Esophagus squamous epithelium (tissue), 5 donors: ENCODE data around the gene PLEKHG2. TPM values are rescaled to one million over a fixed set of nuclear protein-coding genes. Genes with fewer than 3 reads are reported as not detected.

Source experiments
- DNase-seq: peaks from one replicate; lab custom pipeline; 2025; lab: John Stamatoyannopoulos, UW
- H3K27ac ChIP-seq, 4 donors: fragments of 200-600 bp; sonication (generic); one replicate each; pipeline ENCODE4 v1.5.1; 2016 to 2019; ENCODE audit warnings: mild to moderate bottlenecking in 1 of 4
- H3K27me3 ChIP-seq, 4 donors: fragments of 200-600 bp; sonication (generic); 1 replicate in 3 of 4; 2 replicates in 1 of 4; pipeline versions ENCODE4 v1.5.1 to v1.6.0; 2017 to 2021; ENCODE audit warnings: antibody characterized with exemption in 1 of 4
- H3K36me3 ChIP-seq, 3 donors: fragments of 200-600 bp; sonication (generic); one replicate each; pipeline ENCODE4 v1.5.1; 2016 to 2019
- H3K4me1 ChIP-seq, 3 donors: fragments of 200-600 bp; sonication (generic); one replicate each; pipeline ENCODE4 v1.5.1; 2017 to 2019
- H3K4me3 ChIP-seq, 4 donors: fragments of 200-600 bp; sonication (generic); 1 replicate in 3 of 4; 2 replicates in 1 of 4; pipeline ENCODE4 v1.5.1; 2016 to 2019; ENCODE audit warnings: mild to moderate bottlenecking in 2 of 4, moderate library complexity in 1 of 4
- H3K9me3 ChIP-seq, 3 donors: fragments of 200-600 bp; sonication (generic); one replicate each; pipeline ENCODE4 v1.5.1; 2016 to 2019
- CTCF ChIP-seq, 6 experiments: fragments of 450-650 bp in 4 of 6; fragments of 200-600 bp in 2 of 6; sonication (generic) in 2 of 6; IDR thresholded peaks; one replicate each; pipeline ENCODE4 v1.5.1; 2016 to 2019; ENCODE audit warnings: antibody characterized with exemption in 6 of 6, mild to moderate bottlenecking in 4 of 6, moderate library complexity in 4 of 6
- POLR2A ChIP-seq, 4 donors: fragments of 450-650 bp; IDR thresholded peaks; one replicate each; pipeline ENCODE4 v1.6.1; 2017; ENCODE audit warnings: antibody characterized with exemption in 4 of 4, mild to moderate bottlenecking in 4 of 4, moderate library complexity in 3 of 4
- WGBS, 2 donors: methylation state at CpG; one replicate each; pipeline ENCODE4 v1.1.5; 2018; 5-methylcytosine and 5-hydroxymethylcytosine counted together
- intact Hi-C: fragments of 100-400 bp; cut with DNase I; formaldehyde crosslinking; loops from one replicate; pipeline ENCODE4 v1.15.0; 2022
- total RNA-seq, 4 donors: library from RNA; depleted of rRNA; stranded (reverse); fragments of >200 nt; gene quantifications; one replicate each; pipeline ENCODE4 v1.1.0, GENCODE V29; 2016
- donor health status: DM: yes; HTN: yes; CAD: no.

PLEKHG2 gene
- total RNA-seq, 4 donors from 2014 or later = 4.8 to 9.3 (median 7.6) TPM

- no peak for TF ChIP-seq CTCF (IDR thresholded peaks at IDR 0.05)
- Histone ChIP-seq H3K9me3 (no peaks in the 10 kb centered on the region), H3K27ac (no peak overlapping the region), H3K36me3 (peaks cover 0 to 49% (median 13%) of the 10 kb centered on the region in 3 donors), H3K27me3 (no peaks in the 10 kb centered on the region), H3K4me1 (peaks cover 4 to 29% (median 4%) of the 10 kb centered on the region in 3 donors), H3K4me3 (no peak overlapping the region)
- intact Hi-C loops = no loop called here
- 60 to 88% methylated on average over 3 of the region's 9 CpGs for WGBS, 2 donors
- no peak for DNase-seq
Observed at GRCh38 chr19:39419003-39419402, 6.5 kb downstream of the PLEKHG2 start.

GRCh38 chr19:39420769-39421168 lies 8.3 kb downstream of the PLEKHG2 start:
- Histone ChIP-seq H3K27me3 (no peaks in the 10 kb centered on the region), H3K27ac (no peak overlapping the region), H3K4me3 (no peak overlapping the region), H3K36me3 (peaks cover 0 to 56% (median 13%) of the 10 kb centered on the region in 3 donors), H3K4me1 (peaks cover 0 to 11% (median 0%) of the 10 kb centered on the region in 3 donors), H3K9me3 (no peaks in the 10 kb centered on the region)
- TF ChIP-seq POLR2A (IDR thresholded peaks at IDR 0.05) (no peak), CTCF (IDR thresholded peaks at IDR 0.05) (no peak)
- 90 to 95% methylated on average over 4 to 5 of the region's 15 CpGs for WGBS, 2 donors
- intact Hi-C loops = no loop called here
- DNase-seq = no peak

GRCh38 chr19:39422020-39422419 lies 9.6 kb downstream of the PLEKHG2 start:
- H3K36me3 ChIP-seq = peaks cover 0 to 56% (median 13%) of the 10 kb centered on the region in 3 donors
- intact Hi-C loops = no loop called here

GRCh38 chr19:39423258-39424086 lies 11.0 kb downstream of the PLEKHG2 start:
- Histone ChIP-seq H3K27me3 (no peaks in the 10 kb centered on the region), H3K4me1 (peaks cover 0 to 7% (median 4%) of the 10 kb centered on the region in 3 donors), H3K27ac (no peak overlapping the region), H3K4me3 (no peak overlapping the region), H3K9me3 (no peaks in the 10 kb centered on the region), H3K36me3 (peaks cover 0 to 44% (median 12%) of the 10 kb centered on the region in 3 donors)
- TF ChIP-seq CTCF (IDR thresholded peaks at IDR 0.05) (no peak), POLR2A (IDR thresholded peaks at IDR 0.05) (no peak)
- intact Hi-C loops = no loop called here
- WGBS, 2 donors = 76 to 88% methylated on average over 3 to 25 of the region's 35 CpGs
- DNase-seq = no peak

More at GRCh38 chr19:39422020-39422419, 9.6 kb downstream of the PLEKHG2 start:
- DNase-seq = no peak
- TF ChIP-seq CTCF (IDR thresholded peaks at IDR 0.05) (no peak), POLR2A (IDR thresholded peaks at IDR 0.05) (no peak)
- no peaks in the 10 kb centered on the region for H3K9me3 ChIP-seq
- no peaks in the 10 kb centered on the region for H3K4me1 ChIP-seq
- no peak overlapping the region for H3K4me3 ChIP-seq
- WGBS, 2 donors = 89 to 95% methylated on average over 3 to 4 of the region's 5 CpGs
- no peak overlapping the region for H3K27ac ChIP-seq
- H3K27me3 ChIP-seq = no peaks in the 10 kb centered on the region

GRCh38 chr19:39424934-39425333 lies 12.5 kb downstream of the PLEKHG2 start:
- intact Hi-C loops = no loop called here
- TF ChIP-seq CTCF (IDR thresholded peaks at IDR 0.05) = no peak
- TF ChIP-seq POLR2A (IDR thresholded peaks at IDR 0.05) = no peak
- Histone ChIP-seq H3K36me3 (peaks cover 0 to 35% (median 4%) of the 10 kb centered on the region in 3 donors), H3K4me3 (no peak overlapping the region), H3K27ac (no peak overlapping the region), H3K9me3 (no peaks in the 10 kb centered on the region), H3K27me3 (no peaks in the 10 kb centered on the region), H3K4me1 (peaks cover 0 to 18% (median 14%) of the 10 kb centered on the region in 3 donors)
- no CpG with 5 or more reads among the region's 16 CpGs for WGBS, 2 donors
- DNase-seq = no peak
